IMR-90 (cell line): Measurements from ENCODE around the gene ATP10A. TPM values are rescaled to one million over a fixed set of nuclear protein-coding genes. Genes with fewer than 3 reads are reported as not detected.
A peak's percentile ranks its signal among the peaks of the same experiment; 100 is the strongest.

Source experiments
- ATAC-seq: fragments of 200-7000 bp; cut with Tn5 transposase; 2 replicates; pipeline ENCODE4 v1.9.1; 2020; ENCODE audit warnings: low read depth, mild to moderate bottlenecking, moderate library complexity
- BruUV-seq: library from RNA; stranded (reverse); fragments of 400-500 nt; replicated peaks from 2 replicates; lab custom pipeline; 2021; lab: Mats Ljungman, UMichigan
- CTCF ChIA-PET: fragments of 300-600 bp; formaldehyde crosslinking; extraction: SDS; loops from one replicate; lab custom pipeline; 2021; ENCODE audit warnings: antibody characterized with exemption; lab: Yijun Ruan, JAX
- POLR2A ChIA-PET: fragments of 300-600 bp; sonication (Branson Sonifier 250); formaldehyde crosslinking; loops from one replicate; lab custom pipeline; 2022; ENCODE audit warnings: antibody characterized with exemption; ENCODE audit not compliant: unreplicated experiment; lab: Charles Lee
- DNase-seq: peaks from one replicate; pipeline ENCODE4 v3.0.0; 2013
- H2AFZ ChIP-seq: replicated peaks from 2 replicates; pipeline ENCODE3; 2013; ENCODE audit warnings: low read length, mild to moderate bottlenecking; ENCODE audit not compliant: poor library complexity
- H2AK5ac ChIP-seq: 2 replicates; pipeline ENCODE4 v1.6.1; 2013; ENCODE audit warnings: low read depth, low read length, inconsistent platforms
- H2AK9ac ChIP-seq: replicated peaks from 2 replicates; pipeline ENCODE3; 2013; ENCODE audit warnings: mild to moderate bottlenecking, low read depth, low read length, moderate library complexity; ENCODE audit not compliant: poor library complexity
- H2BK120ac ChIP-seq: 2 replicates; pipeline ENCODE4 v1.6.1; 2013; ENCODE audit warnings: low read depth, low read length, inconsistent platforms
- H2BK15ac ChIP-seq: 3 replicates; pipeline ENCODE4 v1.6.1; 2013; ENCODE audit warnings: low read depth, low read length, inconsistent platforms
- H2BK20ac ChIP-seq: 2 replicates; pipeline ENCODE4 v1.6.1; 2013; ENCODE audit warnings: low read depth, mild to moderate bottlenecking, inconsistent platforms, low read length, moderate library complexity
- H2BK5ac ChIP-seq: 2 replicates; pipeline ENCODE4 v1.6.1; 2013; ENCODE audit warnings: mild to moderate bottlenecking, low read depth, low read length, inconsistent platforms; ENCODE audit not compliant: poor library complexity, severe bottlenecking
- H3K14ac ChIP-seq: replicated peaks from 2 replicates; pipeline ENCODE4 v1.6.1; 2013; ENCODE audit warnings: low read depth, low read length, inconsistent platforms
- H3K18ac ChIP-seq: 2 replicates; pipeline ENCODE4 v1.6.1; 2013; ENCODE audit warnings: low read depth, low read length, control low read depth
- H3K23ac ChIP-seq: 2 replicates; pipeline ENCODE4 v1.6.1; 2013; ENCODE audit warnings: low read depth, low read length, inconsistent platforms
- H3K27ac ChIP-seq: 2 replicates; pipeline ENCODE4 v1.5.1; 2013; ENCODE audit warnings: mild to moderate bottlenecking, control low read depth, low read length; ENCODE audit not compliant: insufficient read depth
- H3K27me3 ChIP-seq: 2 replicates; pipeline ENCODE4 v1.6.1; 2013; ENCODE audit warnings: low read length; ENCODE audit not compliant: control insufficient read depth, insufficient read depth
- H3K36me3 ChIP-seq: 2 replicates; pipeline ENCODE4 v1.6.1; 2013; ENCODE audit warnings: low read length, mixed read lengths; ENCODE audit not compliant: control insufficient read depth, insufficient read depth
- H3K4ac ChIP-seq: 2 replicates; pipeline ENCODE4 v1.6.1; 2013; ENCODE audit warnings: low read depth, low read length, inconsistent platforms
- H3K4me1 ChIP-seq: 2 replicates; pipeline ENCODE4 v1.6.1; 2013; ENCODE audit warnings: low read length, mixed read lengths; ENCODE audit not compliant: control insufficient read depth, insufficient read depth
- H3K4me2 ChIP-seq: 2 replicates; pipeline ENCODE4 v1.6.1; 2013; ENCODE audit warnings: low read depth, mild to moderate bottlenecking, control low read depth, low read length, moderate library complexity
- H3K4me3 ChIP-seq: 2 replicates; pipeline ENCODE4 v1.5.1; 2013; ENCODE audit warnings: low read depth, mild to moderate bottlenecking, control low read depth, low read length, moderate library complexity; ENCODE audit not compliant: insufficient read depth
- H3K56ac ChIP-seq: 2 replicates; pipeline ENCODE4 v1.6.1; 2013; ENCODE audit warnings: low read length, inconsistent platforms; ENCODE audit not compliant: insufficient read depth; ENCODE audit errors: extremely low read depth
- H3K79me1 ChIP-seq, 2 experiments: 2 replicates each; pipeline ENCODE4 v1.6.1; 2013; ENCODE audit warnings: low read length in 2 of 2, inconsistent platforms in 1 of 2, low read depth in 1 of 2
- H3K9ac ChIP-seq: 2 replicates; pipeline ENCODE4 v1.6.1; 2013; ENCODE audit warnings: low read depth, low read length, control low read depth
- H3K9me1 ChIP-seq: 2 replicates; pipeline ENCODE4 v1.6.1; 2013; ENCODE audit warnings: low read length, inconsistent platforms; ENCODE audit not compliant: insufficient read depth
- H3K9me3 ChIP-seq: 2 replicates; pipeline ENCODE4 v1.6.1; 2013; ENCODE audit warnings: low read length; ENCODE audit not compliant: control insufficient read depth, insufficient read depth
- H4K20me1 ChIP-seq: 2 replicates; pipeline ENCODE4 v1.6.1; 2013; ENCODE audit warnings: low read length, inconsistent platforms; ENCODE audit not compliant: insufficient read depth
- H4K5ac ChIP-seq: 2 replicates; pipeline ENCODE4 v1.6.1; 2013; ENCODE audit warnings: mild to moderate bottlenecking, low read depth, low read length, control low read depth
- H4K8ac ChIP-seq, 2 experiments: 2 replicates each; pipeline ENCODE4 v1.6.1; 2013; ENCODE audit warnings: low read depth in 2 of 2, low read length in 2 of 2, control low read depth in 1 of 2, inconsistent platforms in 1 of 2
- H4K91ac ChIP-seq: 2 replicates; pipeline ENCODE4 v1.6.1; 2013; ENCODE audit warnings: low read depth, low read length, inconsistent platforms; ENCODE audit not compliant: insufficient read depth
- BHLHE40 ChIP-seq: fragments of 150-350 bp; IDR thresholded peaks from 2 replicates; pipeline ENCODE4 v1.6.1; 2016; ENCODE audit warnings: mild to moderate bottlenecking, low read depth, low read length
- CHD1 ChIP-seq: IDR thresholded peaks from 2 replicates; pipeline ENCODE4 v1.6.1; 2012; ENCODE audit warnings: low read depth, low read length, improper control_type of control experiment
- FOS ChIP-seq: fragments of 150-350 bp; IDR thresholded peaks from 2 replicates; pipeline ENCODE4 v1.6.1; 2016; ENCODE audit warnings: low read depth, low read length
- MAFK ChIP-seq: IDR thresholded peaks from 2 replicates; pipeline ENCODE4 v1.6.1; 2012; ENCODE audit warnings: low read depth, low read length, improper control_type of control experiment
- MAZ ChIP-seq: IDR thresholded peaks from 2 replicates; pipeline ENCODE4 v1.6.1; 2012; ENCODE audit warnings: low read depth, mild to moderate bottlenecking, low read length, improper control_type of control experiment, moderate library complexity, borderline replicate concordance
- MXI1 ChIP-seq: IDR thresholded peaks from 2 replicates; pipeline ENCODE4 v1.6.1; 2012; ENCODE audit warnings: low read depth, mild to moderate bottlenecking, low read length, moderate library complexity, borderline replicate concordance
- NFE2L2 ChIP-seq: fragments of 150-350 bp; IDR thresholded peaks from 2 replicates; pipeline ENCODE4 v1.6.1; 2016; ENCODE audit warnings: low read depth, mild to moderate bottlenecking, low read length
- POLR2A ChIP-seq: IDR thresholded peaks from 2 replicates; pipeline ENCODE4 v1.6.1; 2012; ENCODE audit warnings: mild to moderate bottlenecking, low read depth, low read length
- RAD21 ChIP-seq: IDR thresholded peaks from 2 replicates; pipeline ENCODE4 v1.6.1; 2012; ENCODE audit warnings: low read length, improper control_type of control experiment
- RFX5 ChIP-seq: IDR thresholded peaks from 2 replicates; pipeline ENCODE4 v1.8.0; 2012; ENCODE audit warnings: low read depth, mild to moderate bottlenecking, low read length, moderate library complexity
- SMC3 ChIP-seq: fragments of 150-350 bp; IDR thresholded peaks from 2 replicates; pipeline ENCODE4 v1.6.1; 2016; ENCODE audit warnings: low read depth, mild to moderate bottlenecking, antibody characterized with exemption, low read length, moderate library complexity
- USF2 ChIP-seq: fragments of 150-350 bp; IDR thresholded peaks from 2 replicates; pipeline ENCODE4 v1.6.1; 2017; ENCODE audit warnings: mild to moderate bottlenecking, antibody characterized with exemption, low read length, low read depth
- WGBS, 2 experiments: methylation state at CpG; one replicate each; pipeline versions ENCODE4 v1.1.5 to v1.1.7; 2013; ENCODE audit warnings: missing lambda C conversion rate in 2 of 2; ENCODE audit not compliant: insufficient read length in 1 of 2; ENCODE audit errors: extremely low coverage in 2 of 2; 5-methylcytosine and 5-hydroxymethylcytosine counted together
- dilution Hi-C: fragments of 300-500 bp; cut with HindIII; formaldehyde crosslinking; loops from one replicate; pipeline ENCODE4 v1.14.3; 2018; ENCODE audit warnings: low sequenced_read_pairs; ENCODE audit not compliant: unreplicated experiment
- in situ Hi-C: fragments of 300-500 bp; cut with MboI; formaldehyde crosslinking; loops from 3 replicates; pipeline ENCODE4 v1.14.3; 2019; ENCODE audit warnings: low sequenced_read_pairs, inconsistent platforms, mixed read lengths
- intact Hi-C: fragments of 100-400 bp; cut with micrococcal nuclease; formaldehyde crosslinking; loops from 2 replicates; pipeline ENCODE4 v1.10.0; 2022
- polyA plus RNA-seq, 3 experiments: library from polyadenylated mRNA; depleted of rRNA; stranded (reverse); fragments of >200 nt; gene quantifications; 2 replicates each; pipeline ENCODE4 v1.2.3, GENCODE V29; 2012; ENCODE audit warnings: low replicate concordance in 1 of 3
- total RNA-seq: library from RNA; depleted of rRNA; stranded (reverse); fragments of >200 nt; gene quantifications from 2 replicates; pipeline ENCODE4 v1.2.3, GENCODE V29; 2012
- TF ChIP-seq, protein P1 (sequence below): conservative IDR thresholded peaks from 2 replicates; pipeline ENCODE4 v1.5.1; 2012; ENCODE audit warnings: mild to moderate bottlenecking, low read depth, low read length, improper control_type of control experiment
- TF ChIP-seq, protein P2 (sequence below): fragments of 150-350 bp; IDR thresholded peaks from 2 replicates; pipeline ENCODE4 v1.6.1; 2016; ENCODE audit warnings: low read depth, mild to moderate bottlenecking, low read length, moderate library complexity, borderline replicate concordance

ATP10A gene
- total and polyA plus RNA-seq, 2 of the 4 experiments (the other 2 are of a cell fraction) = 13.8 to 16.0 TPM

- peak; percentile 46 for ATAC-seq
- Histone ChIP-seq H3K9me1 (0 out of 2 replicates have a peak, but pooled peaks cover 3% of the 10 kb centered on the region), H4K8ac (no peak overlapping the region), H3K18ac (no peak overlapping the region), H3K56ac (no peak overlapping the region), H4K91ac (no peak overlapping the region), H2BK120ac (no peak overlapping the region), H2BK20ac (no peak overlapping the region), H3K4ac (peak overlapping the region; percentile 47; the same call in 1 of the 2 replicates), H3K27ac (no peak overlapping the region), H4K5ac (no peak overlapping the region), H3K36me3 (no peaks in the 10 kb centered on the region; the same call in 1 of the 2 replicates), H4K20me1 (no peaks in the 10 kb centered on the region), H3K4me1 (0 out of 2 replicates have a peak, but pooled peaks cover 2% of the 10 kb centered on the region), H3K9me3 (no peaks in the 10 kb centered on the region), H3K4me3 (no peak overlapping the region), H3K9ac (no peak overlapping the region), H2AK9ac (no peak overlapping the region), H3K23ac (no peak overlapping the region), H3K27me3 (no peaks in the 10 kb centered on the region), H3K4me2 (no peak overlapping the region), H3K79me1 (peaks cover 18 to 43% of the 10 kb centered on the region in 2 experiments), H2AK5ac (peak overlapping the region; percentile 38; the same call in 1 of the 2 replicates), H2BK5ac (peak overlapping the region; percentile 26), H3K14ac (no peak overlapping the region), H2BK15ac (no peak overlapping the region), H2AFZ (no peak overlapping the region)
- BruUV-seq = no TSS peak
- TF ChIP-seq FOS (0 out of 2 replicates have a peak, but pooled peaks have one; percentile 3), RFX5 (no peak), RAD21 (no peak), BHLHE40 (0 out of 2 replicates have a peak, but pooled peaks have one; percentile 9), NFE2L2 (no peak), MXI1 (no peak), USF2 (no peak), SMC3 (no peak), POLR2A (no peak), MAFK (no peak), MAZ (no peak), CHD1 (no peak)
- TF ChIP-seq, protein P1, sequence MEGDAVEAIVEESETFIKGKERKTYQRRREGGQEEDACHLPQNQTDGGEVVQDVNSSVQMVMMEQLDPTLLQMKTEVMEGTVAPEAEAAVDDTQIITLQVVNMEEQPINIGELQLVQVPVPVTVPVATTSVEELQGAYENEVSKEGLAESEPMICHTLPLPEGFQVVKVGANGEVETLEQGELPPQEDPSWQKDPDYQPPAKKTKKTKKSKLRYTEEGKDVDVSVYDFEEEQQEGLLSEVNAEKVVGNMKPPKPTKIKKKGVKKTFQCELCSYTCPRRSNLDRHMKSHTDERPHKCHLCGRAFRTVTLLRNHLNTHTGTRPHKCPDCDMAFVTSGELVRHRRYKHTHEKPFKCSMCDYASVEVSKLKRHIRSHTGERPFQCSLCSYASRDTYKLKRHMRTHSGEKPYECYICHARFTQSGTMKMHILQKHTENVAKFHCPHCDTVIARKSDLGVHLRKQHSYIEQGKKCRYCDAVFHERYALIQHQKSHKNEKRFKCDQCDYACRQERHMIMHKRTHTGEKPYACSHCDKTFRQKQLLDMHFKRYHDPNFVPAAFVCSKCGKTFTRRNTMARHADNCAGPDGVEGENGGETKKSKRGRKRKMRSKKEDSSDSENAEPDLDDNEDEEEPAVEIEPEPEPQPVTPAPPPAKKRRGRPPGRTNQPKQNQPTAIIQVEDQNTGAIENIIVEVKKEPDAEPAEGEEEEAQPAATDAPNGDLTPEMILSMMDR = no peak
- TF ChIP-seq, protein P2, sequence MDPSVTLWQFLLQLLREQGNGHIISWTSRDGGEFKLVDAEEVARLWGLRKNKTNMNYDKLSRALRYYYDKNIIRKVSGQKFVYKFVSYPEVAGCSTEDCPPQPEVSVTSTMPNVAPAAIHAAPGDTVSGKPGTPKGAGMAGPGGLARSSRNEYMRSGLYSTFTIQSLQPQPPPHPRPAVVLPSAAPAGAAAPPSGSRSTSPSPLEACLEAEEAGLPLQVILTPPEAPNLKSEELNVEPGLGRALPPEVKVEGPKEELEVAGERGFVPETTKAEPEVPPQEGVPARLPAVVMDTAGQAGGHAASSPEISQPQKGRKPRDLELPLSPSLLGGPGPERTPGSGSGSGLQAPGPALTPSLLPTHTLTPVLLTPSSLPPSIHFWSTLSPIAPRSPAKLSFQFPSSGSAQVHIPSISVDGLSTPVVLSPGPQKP = no peak
- intact Hi-C loops (no loop called here), in situ Hi-C loops (no loop called here), dilution Hi-C loops (no loop called here)
- ChIA-PET POLR2A (no interaction called here), CTCF (no interaction called here)
- DNase-seq = peak; percentile 27
- WGBS, 2 experiments = 100% methylated on average over 1 of the region's 13 CpGs; no CpG with 5 or more reads in 1 of the 2 experiments
Measured at GRCh38 chr15:25761971-25762662, 101.0 kb downstream of the ATP10A start.
